HepG2 (cell line): ENCODE data around the gene MYH7. TPM values are rescaled to one million over a fixed set of nuclear protein-coding genes. Genes with fewer than 3 reads are reported as not detected.

Experiments used
- DMAP1 ChIP-seq: IDR thresholded peaks from 2 replicates; pipeline ENCODE4 v1.6.1; 2016
- HMGA1 ChIP-seq: sonication (generic); formaldehyde crosslinking; conservative IDR thresholded peaks from 2 replicates; pipeline ENCODE4 v1.4.0; 2020; ENCODE audit warnings: missing genetic modification reagents
- MAFG ChIP-seq: sonication (generic); formaldehyde crosslinking; IDR thresholded peaks from 2 replicates; pipeline ENCODE4 v1.5.1; 2020; ENCODE audit warnings: mild to moderate bottlenecking, missing genetic modification reagents
- MBD4 ChIP-seq: IDR thresholded peaks from 2 replicates; pipeline ENCODE4 v1.6.1; 2012; ENCODE audit warnings: low read length, inconsistent platforms, borderline replicate concordance
- NFIC ChIP-seq: IDR thresholded peaks from 2 replicates; pipeline ENCODE4 v1.6.1; 2012; ENCODE audit warnings: mild to moderate bottlenecking, low read length, inconsistent platforms
- NFKB2 ChIP-seq: sonication (generic); formaldehyde crosslinking; IDR thresholded peaks from 2 replicates; pipeline ENCODE4 v1.4.0; 2020; ENCODE audit warnings: missing genetic modification reagents, borderline replicate concordance
- RBM22 ChIP-seq: fragments of 200-400 bp; formaldehyde crosslinking; optimal IDR thresholded peaks from 2 replicates; pipeline ENCODE3; 2017; ENCODE audit warnings: mild to moderate bottlenecking, low read length, moderate library complexity
- ZFP36L1 ChIP-seq: sonication (generic); formaldehyde crosslinking; IDR thresholded peaks from 2 replicates; pipeline ENCODE4 v1.8.0; 2022; ENCODE audit warnings: mild to moderate bottlenecking, missing genetic modification reagents, moderate library complexity
- ZFP82 ChIP-seq: sonication (generic); formaldehyde crosslinking; IDR thresholded peaks from 2 replicates; pipeline ENCODE4 v1.5.1; 2020; ENCODE audit warnings: mild to moderate bottlenecking, missing genetic modification reagents, borderline replicate concordance
- ZMYM4 ChIP-seq: sonication (generic); formaldehyde crosslinking; IDR thresholded peaks from 2 replicates; pipeline ENCODE4 v1.8.1; 2023; ENCODE audit warnings: mild to moderate bottlenecking, missing genetic modification reagents
- ZNF143 ChIP-seq: sonication (generic); formaldehyde crosslinking; IDR thresholded peaks from 2 replicates; pipeline ENCODE4 v1.4.0; 2020; ENCODE audit warnings: missing genetic modification reagents
- ZNF382 ChIP-seq: sonication (generic); formaldehyde crosslinking; IDR thresholded peaks from 2 replicates; pipeline ENCODE4 v1.5.0; 2020; ENCODE audit warnings: missing genetic modification reagents, mild to moderate bottlenecking, borderline replicate concordance
- ZNF556 ChIP-seq: sonication (generic); formaldehyde crosslinking; IDR thresholded peaks from 2 replicates; pipeline ENCODE4 v1.4.0; 2020; ENCODE audit warnings: mild to moderate bottlenecking, missing genetic modification reagents, borderline replicate concordance
- ZNF703 ChIP-seq: sonication (generic); formaldehyde crosslinking; IDR thresholded peaks from 2 replicates; pipeline ENCODE4 v1.5.1; 2020; ENCODE audit warnings: missing genetic modification reagents, mild to moderate bottlenecking, moderate library complexity, borderline replicate concordance
- polyA plus RNA-seq, 8 experiments: library from polyadenylated mRNA; depleted of rRNA in 3 of 8; stranded (reverse) in 7 of 8; unstranded in 1 of 8; fragments of >200 nt; fragmentation: Illumina TruSeq in 4 of 8; extraction: Trizol in 4 of 8; gene quantifications; 2 replicates each; pipeline versions ENCODE4 v1.2.1 to v1.2.3, GENCODE V29; 2011 to 2016; ENCODE audit warnings: low read depth in 4 of 8, missing spikeins in 1 of 8, mixed read lengths in 1 of 8; ENCODE audit not compliant: insufficient read depth in 1 of 8
- total RNA-seq, 5 experiments: library from RNA; depleted of rRNA; stranded (reverse); fragments of >200 nt; fragmentation: Illumina TruSeq; extraction: Trizol; gene quantifications; 2 replicates each; pipeline ENCODE4 v1.2.3, GENCODE V29; 2016; ENCODE audit warnings: low read depth in 1 of 5
- TF ChIP-seq, protein P1 (sequence below): sonication (generic); formaldehyde crosslinking; IDR thresholded peaks from 2 replicates; pipeline ENCODE4 v1.4.0; 2020; ENCODE audit warnings: mild to moderate bottlenecking, missing genetic modification reagents
- TF ChIP-seq, protein P2 (sequence below): sonication (generic); formaldehyde crosslinking; conservative IDR thresholded peaks from 2 replicates; pipeline ENCODE4 v1.4.0; 2020; ENCODE audit warnings: missing genetic modification reagents
- TF ChIP-seq, protein P3 (sequence below): sonication (generic); formaldehyde crosslinking; IDR thresholded peaks from 2 replicates; pipeline ENCODE4 v1.8.0; 2023; ENCODE audit warnings: mild to moderate bottlenecking, missing genetic modification reagents
- TF ChIP-seq, protein P4 (sequence below): sonication (generic); formaldehyde crosslinking; IDR thresholded peaks from 2 replicates; pipeline ENCODE4 v1.4.0; 2020; ENCODE audit warnings: missing genetic modification reagents

Gene MYH7
- total and polyA plus RNA-seq, 2 of the 13 experiments (the other 11 are each of a cell fraction or from before 2014, with no cell fraction given) = 0.04 TPM; not detected in 1

DNA sequence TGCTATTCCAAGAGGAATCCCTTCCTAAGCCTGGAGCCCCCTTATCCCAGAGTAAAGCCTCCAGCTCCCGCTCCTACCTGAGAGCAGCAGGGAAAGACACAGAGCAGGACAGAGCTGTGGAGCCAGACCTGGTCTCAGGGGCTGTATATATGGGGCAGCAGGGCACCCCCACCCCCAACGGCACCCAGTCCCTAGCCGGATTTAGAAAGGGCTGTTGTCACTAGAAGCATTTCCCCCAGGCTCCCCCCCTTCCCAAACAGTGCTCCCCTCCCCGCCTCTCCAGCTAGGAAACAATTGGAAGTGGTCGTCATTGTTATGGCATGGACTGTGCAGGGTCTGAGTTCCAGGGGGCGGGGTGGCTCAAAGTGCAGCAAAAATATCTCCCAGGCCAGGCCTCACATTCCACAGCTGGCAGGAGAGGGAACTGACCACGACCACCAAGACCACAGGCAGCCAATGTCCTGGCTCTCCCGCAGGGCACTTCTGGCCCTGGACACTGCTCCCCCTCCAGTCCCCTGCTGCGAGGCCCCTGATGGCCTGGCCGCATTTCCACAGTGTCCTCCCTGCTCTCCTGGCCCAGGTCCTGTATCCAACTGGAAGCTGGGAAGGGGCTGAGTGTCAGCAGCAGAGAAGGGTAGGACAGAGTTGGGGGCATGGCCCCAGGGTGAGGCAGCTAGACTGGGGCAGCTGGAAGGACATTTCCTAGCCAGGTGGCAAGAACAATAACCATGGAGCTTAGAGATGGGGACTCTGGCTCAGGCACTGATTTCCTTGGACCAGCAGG lies at the start of gene MYH7 (continued):
- TF ChIP-seq, protein P1, sequence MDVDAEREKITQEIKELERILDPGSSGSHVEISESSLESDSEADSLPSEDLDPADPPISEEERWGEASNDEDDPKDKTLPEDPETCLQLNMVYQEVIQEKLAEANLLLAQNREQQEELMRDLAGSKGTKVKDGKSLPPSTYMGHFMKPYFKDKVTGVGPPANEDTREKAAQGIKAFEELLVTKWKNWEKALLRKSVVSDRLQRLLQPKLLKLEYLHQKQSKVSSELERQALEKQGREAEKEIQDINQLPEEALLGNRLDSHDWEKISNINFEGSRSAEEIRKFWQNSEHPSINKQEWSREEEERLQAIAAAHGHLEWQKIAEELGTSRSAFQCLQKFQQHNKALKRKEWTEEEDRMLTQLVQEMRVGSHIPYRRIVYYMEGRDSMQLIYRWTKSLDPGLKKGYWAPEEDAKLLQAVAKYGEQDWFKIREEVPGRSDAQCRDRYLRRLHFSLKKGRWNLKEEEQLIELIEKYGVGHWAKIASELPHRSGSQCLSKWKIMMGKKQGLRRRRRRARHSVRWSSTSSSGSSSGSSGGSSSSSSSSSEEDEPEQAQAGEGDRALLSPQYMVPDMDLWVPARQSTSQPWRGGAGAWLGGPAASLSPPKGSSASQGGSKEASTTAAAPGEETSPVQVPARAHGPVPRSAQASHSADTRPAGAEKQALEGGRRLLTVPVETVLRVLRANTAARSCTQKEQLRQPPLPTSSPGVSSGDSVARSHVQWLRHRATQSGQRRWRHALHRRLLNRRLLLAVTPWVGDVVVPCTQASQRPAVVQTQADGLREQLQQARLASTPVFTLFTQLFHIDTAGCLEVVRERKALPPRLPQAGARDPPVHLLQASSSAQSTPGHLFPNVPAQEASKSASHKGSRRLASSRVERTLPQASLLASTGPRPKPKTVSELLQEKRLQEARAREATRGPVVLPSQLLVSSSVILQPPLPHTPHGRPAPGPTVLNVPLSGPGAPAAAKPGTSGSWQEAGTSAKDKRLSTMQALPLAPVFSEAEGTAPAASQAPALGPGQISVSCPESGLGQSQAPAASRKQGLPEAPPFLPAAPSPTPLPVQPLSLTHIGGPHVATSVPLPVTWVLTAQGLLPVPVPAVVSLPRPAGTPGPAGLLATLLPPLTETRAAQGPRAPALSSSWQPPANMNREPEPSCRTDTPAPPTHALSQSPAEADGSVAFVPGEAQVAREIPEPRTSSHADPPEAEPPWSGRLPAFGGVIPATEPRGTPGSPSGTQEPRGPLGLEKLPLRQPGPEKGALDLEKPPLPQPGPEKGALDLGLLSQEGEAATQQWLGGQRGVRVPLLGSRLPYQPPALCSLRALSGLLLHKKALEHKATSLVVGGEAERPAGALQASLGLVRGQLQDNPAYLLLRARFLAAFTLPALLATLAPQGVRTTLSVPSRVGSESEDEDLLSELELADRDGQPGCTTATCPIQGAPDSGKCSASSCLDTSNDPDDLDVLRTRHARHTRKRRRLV (CRISPR knock-in tag) = no peak
- TF ChIP-seq ZFP36L1 (CRISPR knock-in tag) (no peak), DMAP1 (CRISPR knock-in tag) (no peak), NFIC (no peak), ZMYM4 (CRISPR knock-in tag) (0 out of 2 replicates have a peak, but pooled peaks have one; percentile 40), ZFP82 (no peak), ZNF556 (CRISPR knock-in tag) (peak; percentile 90; the same call in 1 of the 2 replicates), HMGA1 (CRISPR knock-in tag) (no peak), RBM22 (no peak), NFKB2 (CRISPR knock-in tag) (0 out of 2 replicates have a peak, but pooled peaks have one; percentile 39), ZNF703 (no peak), ZNF382 (CRISPR knock-in tag) (no peak), MAFG (CRISPR knock-in tag) (no peak), ZNF143 (CRISPR knock-in tag) (no peak), MBD4 (no peak)
- TF ChIP-seq, protein P2, sequence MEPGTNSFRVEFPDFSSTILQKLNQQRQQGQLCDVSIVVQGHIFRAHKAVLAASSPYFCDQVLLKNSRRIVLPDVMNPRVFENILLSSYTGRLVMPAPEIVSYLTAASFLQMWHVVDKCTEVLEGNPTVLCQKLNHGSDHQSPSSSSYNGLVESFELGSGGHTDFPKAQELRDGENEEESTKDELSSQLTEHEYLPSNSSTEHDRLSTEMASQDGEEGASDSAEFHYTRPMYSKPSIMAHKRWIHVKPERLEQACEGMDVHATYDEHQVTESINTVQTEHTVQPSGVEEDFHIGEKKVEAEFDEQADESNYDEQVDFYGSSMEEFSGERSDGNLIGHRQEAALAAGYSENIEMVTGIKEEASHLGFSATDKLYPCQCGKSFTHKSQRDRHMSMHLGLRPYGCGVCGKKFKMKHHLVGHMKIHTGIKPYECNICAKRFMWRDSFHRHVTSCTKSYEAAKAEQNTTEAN (CRISPR knock-in tag) = no peak
- TF ChIP-seq, protein P3, sequence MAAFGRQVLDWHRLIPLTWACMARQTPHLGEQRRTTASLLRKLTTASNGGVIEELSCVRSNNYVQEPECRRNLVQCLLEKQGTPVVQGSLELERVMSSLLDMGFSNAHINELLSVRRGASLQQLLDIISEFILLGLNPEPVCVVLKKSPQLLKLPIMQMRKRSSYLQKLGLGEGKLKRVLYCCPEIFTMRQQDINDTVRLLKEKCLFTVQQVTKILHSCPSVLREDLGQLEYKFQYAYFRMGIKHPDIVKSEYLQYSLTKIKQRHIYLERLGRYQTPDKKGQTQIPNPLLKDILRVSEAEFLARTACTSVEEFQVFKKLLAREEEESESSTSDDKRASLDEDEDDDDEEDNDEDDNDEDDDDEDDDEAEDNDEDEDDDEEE (CRISPR knock-in tag) = peak; percentile 87
- TF ChIP-seq, protein P4, sequence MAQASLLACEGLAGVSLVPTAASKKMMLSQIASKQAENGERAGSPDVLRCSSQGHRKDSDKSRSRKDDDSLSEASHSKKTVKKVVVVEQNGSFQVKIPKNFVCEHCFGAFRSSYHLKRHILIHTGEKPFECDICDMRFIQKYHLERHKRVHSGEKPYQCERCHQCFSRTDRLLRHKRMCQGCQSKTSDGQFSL (CRISPR knock-in tag) = peak; percentile 68; the same call in 1 of the 2 replicates
